OCI-LY1 (cell line): ENCODE results near the gene CTTNBP2NL.
A peak's percentile ranks its signal among the peaks of the same experiment; 100 is the strongest.

ENCODE experiments used
- H2AFZ ChIP-seq: fragments of 200-600 bp; sonication (generic), shearing (Covaris generic); 2 replicates; pipeline ENCODE4 v1.6.0; 2014; ENCODE audit warnings: antibody characterized with exemption, mild to moderate bottlenecking, low read length
- H3F3A ChIP-seq: fragments of 200-600 bp; sonication (generic), shearing (Covaris generic); 2 replicates; pipeline ENCODE4 v1.6.0; 2014; ENCODE audit warnings: mild to moderate bottlenecking, antibody characterized with exemption, low read length, moderate library complexity; ENCODE audit not compliant: insufficient read depth
- H3K27ac ChIP-seq: fragments of 200-600 bp; sonication (generic); 2 replicates; pipeline ENCODE4 v1.5.1; 2014; ENCODE audit warnings: low read length, mixed run types, mild to moderate bottlenecking, low read depth; ENCODE audit not compliant: poor library complexity, severe bottlenecking
- H3K27me3 ChIP-seq: fragments of 200-600 bp; sonication (generic); 2 replicates; pipeline ENCODE4 v1.6.0; 2014; ENCODE audit warnings: antibody characterized with exemption, mild to moderate bottlenecking, low read length, moderate library complexity; ENCODE audit not compliant: insufficient read depth
- H3K36me3 ChIP-seq: fragments of 200-600 bp; sonication (generic); 2 replicates; pipeline ENCODE4 v1.6.1; 2014; ENCODE audit warnings: mild to moderate bottlenecking, antibody characterized with exemption, low read length, moderate library complexity, mixed read lengths; ENCODE audit not compliant: insufficient read depth
- H3K4me1 ChIP-seq: fragments of 200-600 bp; sonication (generic); 2 replicates; pipeline ENCODE4 v1.5.1; 2014; ENCODE audit warnings: mild to moderate bottlenecking, low read length, moderate library complexity; ENCODE audit not compliant: insufficient read depth, severe bottlenecking
- H3K4me2 ChIP-seq: fragments of 200-600 bp; sonication (generic), shearing (Covaris generic); 2 replicates; pipeline ENCODE4 v1.6.1; 2014; ENCODE audit warnings: low read length
- H3K4me3 ChIP-seq: fragments of 200-600 bp; sonication (generic); 2 replicates; pipeline ENCODE4 v1.5.1; 2014; ENCODE audit warnings: low read length, low read depth, mild to moderate bottlenecking, mixed read lengths; ENCODE audit not compliant: poor library complexity, severe bottlenecking
- H3K79me2 ChIP-seq: fragments of 200-600 bp; shearing (Covaris generic); 2 replicates; pipeline ENCODE4 v1.6.1; 2016; ENCODE audit warnings: mixed run types, low read length, mixed read lengths; ENCODE audit not compliant: insufficient read depth
- H3K9ac ChIP-seq: fragments of 200-600 bp; sonication (generic), shearing (Covaris generic); 2 replicates; pipeline ENCODE4 v1.6.1; 2014; ENCODE audit warnings: mild to moderate bottlenecking, low read length, mixed read lengths
- H3K9me2 ChIP-seq: fragments of 200-600 bp; sonication (generic), shearing (Covaris generic); 2 replicates; pipeline ENCODE4 v1.6.1; 2014; ENCODE audit warnings: low read depth, mild to moderate bottlenecking, low read length, mixed read lengths
- H3K9me3 ChIP-seq: fragments of 200-600 bp; shearing (Covaris generic); 2 replicates; pipeline ENCODE4 v1.6.1; 2014; ENCODE audit warnings: low read length, mixed read lengths
- H4K20me1 ChIP-seq: fragments of 200-600 bp; sonication (generic), shearing (Covaris generic); 2 replicates; pipeline ENCODE4 v1.6.0; 2016; ENCODE audit warnings: mild to moderate bottlenecking, low read length; ENCODE audit not compliant: insufficient read depth
- CTCF ChIP-seq: fragments of 200-600 bp; sonication (generic), shearing (Covaris generic); IDR thresholded peaks from 2 replicates; pipeline ENCODE4 v1.5.1; 2017; ENCODE audit warnings: mild to moderate bottlenecking, antibody characterized with exemption, low read length, moderate library complexity, mixed read lengths
- EZH2 ChIP-seq: fragments of 200-600 bp; sonication (generic), shearing (Covaris generic); IDR thresholded peaks from 2 replicates; pipeline ENCODE4 v1.8.0; 2017; ENCODE audit warnings: borderline replicate concordance, mixed run types, mild to moderate bottlenecking, antibody characterized with exemption, low read length, moderate library complexity, mixed read lengths

CTTNBP2NL gene

GRCh38 chr1:112496290-112496689 is 100.3 kb downstream of the CTTNBP2NL start:
- H3K4me1 ChIP-seq = no peaks in the 10 kb centered on the region
- H3F3A ChIP-seq = no peaks in the 10 kb centered on the region
- H4K20me1 ChIP-seq = no peaks in the 10 kb centered on the region
- no peak overlapping the region for H3K4me3 ChIP-seq
- no peak overlapping the region for H2AFZ ChIP-seq
- no peaks in the 10 kb centered on the region for H3K9me2 ChIP-seq
- no peak overlapping the region for H3K9ac ChIP-seq
- no peak overlapping the region for H3K4me2 ChIP-seq
- no peaks in the 10 kb centered on the region for H3K79me2 ChIP-seq
- no peaks in the 10 kb centered on the region for H3K36me3 ChIP-seq
- no peaks in the 10 kb centered on the region; the same call in 1 of the 2 replicates for H3K27me3 ChIP-seq
- TF ChIP-seq CTCF (no peak), EZH2 (no peak)
- no peak overlapping the region for H3K27ac ChIP-seq
- H3K9me3 ChIP-seq = no peaks in the 10 kb centered on the region

- Histone ChIP-seq H3K9me3 (no peaks in the 10 kb centered on the region), H3K4me2 (peak overlapping the region; percentile 63), H2AFZ (no peak overlapping the region), H3K27me3 (0 out of 2 replicates have a peak, but pooled peaks cover 4% of the 10 kb centered on the region), H3K79me2 (no peaks in the 10 kb centered on the region), H3K36me3 (no peaks in the 10 kb centered on the region), H3F3A (no peaks in the 10 kb centered on the region), H3K27ac (no peak overlapping the region), H3K4me3 (peak overlapping the region; percentile 50), H3K9me2 (no peaks in the 10 kb centered on the region), H3K9ac (no peak overlapping the region; the same call in 1 of the 2 replicates), H3K4me1 (peaks cover 7% of the 10 kb centered on the region), H4K20me1 (no peaks in the 10 kb centered on the region)
- TF ChIP-seq EZH2 (no peak), CTCF (peak; percentile 64)
Measured at GRCh38 chr1:112501810-112502641, 106.0 kb downstream of the CTTNBP2NL start.

GRCh38 chr1:112502826-112503225 is 106.8 kb downstream of the CTTNBP2NL start:
- no peaks in the 10 kb centered on the region for H3K79me2 ChIP-seq
- TF ChIP-seq EZH2 (no peak), CTCF (no peak)
- H3K9me2 ChIP-seq = no peaks in the 10 kb centered on the region
- H3K4me1 ChIP-seq = peaks cover 11% of the 10 kb centered on the region
- no peak overlapping the region for H3K9ac ChIP-seq
- no peak overlapping the region for H2AFZ ChIP-seq
- no peaks in the 10 kb centered on the region for H3K9me3 ChIP-seq
- no peaks in the 10 kb centered on the region for H4K20me1 ChIP-seq
- H3K27me3 ChIP-seq = 0 out of 2 replicates have a peak, but pooled peaks cover 8% of the 10 kb centered on the region
- H3K36me3 ChIP-seq = no peaks in the 10 kb centered on the region
- H3K4me2 ChIP-seq = no peak overlapping the region
- H3K27ac ChIP-seq = no peak overlapping the region
- no peaks in the 10 kb centered on the region for H3F3A ChIP-seq
- no peak overlapping the region for H3K4me3 ChIP-seq
